ENCODE data around the gene TAS1R2. TPM values are rescaled to one million over a fixed set of nuclear protein-coding genes. Genes with fewer than 3 reads are reported as not detected.
A peak's percentile ranks its signal among the peaks of the same experiment; 100 is the strongest.

Gene TAS1R2
- total and polyA plus RNA-seq, 9 of the 15 experiments (the other 6 are each of a cell fraction or from before 2014, with no cell fraction given) = not detected

DNA sequence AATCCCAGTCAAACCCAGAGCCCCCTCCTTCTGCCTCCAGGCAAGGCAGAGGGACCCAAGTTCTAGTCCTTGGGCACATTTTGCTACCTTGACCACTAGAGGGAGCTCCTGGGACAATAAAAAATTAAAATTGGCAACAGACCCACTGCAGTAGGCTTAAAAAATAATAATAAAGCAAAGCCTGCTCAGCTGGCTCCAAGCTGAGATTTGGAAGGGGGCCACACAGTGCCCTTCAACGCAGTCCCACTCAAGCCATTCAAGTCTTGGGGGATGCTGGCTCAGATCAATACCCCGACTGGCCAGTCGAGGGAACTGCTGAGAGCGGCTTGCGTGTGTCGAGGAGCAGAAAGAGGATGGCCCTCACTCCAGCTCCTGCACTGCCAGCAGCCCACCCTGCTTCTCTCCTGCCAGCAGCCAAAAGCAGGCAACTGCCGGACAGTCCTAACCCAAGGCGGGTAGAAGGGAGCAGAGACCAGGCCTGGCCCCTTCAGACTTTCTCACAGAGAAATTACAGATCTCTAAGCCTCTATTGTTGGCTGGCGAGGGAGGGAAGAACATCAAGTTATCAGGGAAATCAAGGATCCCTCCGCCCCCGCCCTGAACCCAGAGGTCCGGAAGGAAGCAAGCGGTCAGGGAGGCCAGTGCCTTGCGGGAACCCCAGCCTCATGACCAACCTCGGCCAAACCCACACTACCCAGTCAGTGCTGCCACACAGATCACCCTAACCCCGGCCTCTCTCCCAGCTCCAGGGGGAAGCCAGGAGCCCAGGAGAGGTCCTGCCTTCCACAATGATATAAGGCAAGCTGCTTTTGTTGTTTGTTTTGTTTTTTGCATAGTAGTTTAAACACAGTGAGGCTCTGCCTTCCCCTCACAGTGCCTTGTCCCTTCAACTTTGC lies 47.8 kb upstream of the TAS1R2 start (continued):
- TF ChIP-seq, protein P1, sequence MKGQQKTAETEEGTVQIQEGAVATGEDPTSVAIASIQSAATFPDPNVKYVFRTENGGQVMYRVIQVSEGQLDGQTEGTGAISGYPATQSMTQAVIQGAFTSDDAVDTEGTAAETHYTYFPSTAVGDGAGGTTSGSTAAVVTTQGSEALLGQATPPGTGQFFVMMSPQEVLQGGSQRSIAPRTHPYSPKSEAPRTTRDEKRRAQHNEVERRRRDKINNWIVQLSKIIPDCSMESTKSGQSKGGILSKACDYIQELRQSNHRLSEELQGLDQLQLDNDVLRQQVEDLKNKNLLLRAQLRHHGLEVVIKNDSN (CRISPR knock-in tag; IDR thresholded peaks at IDR 0.05) = no peak
- TF ChIP-seq MTA3 (IDR thresholded peaks at IDR 0.05; ENCODE audit: borderline replicate concordance) (0 out of 2 replicates have a peak, but pooled peaks have one; percentile 16), L3MBTL2 (IDR thresholded peaks at IDR 0.05) (peak; percentile 54), CREM (IDR thresholded peaks at IDR 0.05; ENCODE audit: low read depth) (0 out of 2 replicates have a peak, but pooled peaks have one; percentile 27), RNF2 (IDR thresholded peaks at IDR 0.05) (peak; percentile 53; the same call in 1 of the 2 replicates), HDAC1 (IDR thresholded peaks at IDR 0.05) (peak in 1 of 2 experiments; percentile 24; a peak in 1 of 4 replicates), ESRRA (IDR thresholded peaks at IDR 0.05; ENCODE audit: borderline replicate concordance, low read depth) (peak; percentile 15; the same call in 1 of the 2 replicates), MAFK (IDR thresholded peaks at IDR 0.05; ENCODE audit: low read length) (no peak), MXI1 (IDR thresholded peaks at IDR 0.05; ENCODE audit: low read depth, low read length) (0 out of 2 replicates have a peak, but pooled peaks have one; percentile 27), TEAD1 (CRISPR knock-in tag; IDR thresholded peaks at IDR 0.05) (0 out of 4 replicates have a peak, but pooled peaks of 1 of the 2 experiments have one; percentile 23), NFE2 (IDR thresholded peaks at IDR 0.05; ENCODE audit: low read depth) (no peak), RBM25 (IDR thresholded peaks at IDR 0.05; ENCODE audit: low read depth, low read length, severe bottlenecking) (no peak)
- TF ChIP-seq, protein P2, sequence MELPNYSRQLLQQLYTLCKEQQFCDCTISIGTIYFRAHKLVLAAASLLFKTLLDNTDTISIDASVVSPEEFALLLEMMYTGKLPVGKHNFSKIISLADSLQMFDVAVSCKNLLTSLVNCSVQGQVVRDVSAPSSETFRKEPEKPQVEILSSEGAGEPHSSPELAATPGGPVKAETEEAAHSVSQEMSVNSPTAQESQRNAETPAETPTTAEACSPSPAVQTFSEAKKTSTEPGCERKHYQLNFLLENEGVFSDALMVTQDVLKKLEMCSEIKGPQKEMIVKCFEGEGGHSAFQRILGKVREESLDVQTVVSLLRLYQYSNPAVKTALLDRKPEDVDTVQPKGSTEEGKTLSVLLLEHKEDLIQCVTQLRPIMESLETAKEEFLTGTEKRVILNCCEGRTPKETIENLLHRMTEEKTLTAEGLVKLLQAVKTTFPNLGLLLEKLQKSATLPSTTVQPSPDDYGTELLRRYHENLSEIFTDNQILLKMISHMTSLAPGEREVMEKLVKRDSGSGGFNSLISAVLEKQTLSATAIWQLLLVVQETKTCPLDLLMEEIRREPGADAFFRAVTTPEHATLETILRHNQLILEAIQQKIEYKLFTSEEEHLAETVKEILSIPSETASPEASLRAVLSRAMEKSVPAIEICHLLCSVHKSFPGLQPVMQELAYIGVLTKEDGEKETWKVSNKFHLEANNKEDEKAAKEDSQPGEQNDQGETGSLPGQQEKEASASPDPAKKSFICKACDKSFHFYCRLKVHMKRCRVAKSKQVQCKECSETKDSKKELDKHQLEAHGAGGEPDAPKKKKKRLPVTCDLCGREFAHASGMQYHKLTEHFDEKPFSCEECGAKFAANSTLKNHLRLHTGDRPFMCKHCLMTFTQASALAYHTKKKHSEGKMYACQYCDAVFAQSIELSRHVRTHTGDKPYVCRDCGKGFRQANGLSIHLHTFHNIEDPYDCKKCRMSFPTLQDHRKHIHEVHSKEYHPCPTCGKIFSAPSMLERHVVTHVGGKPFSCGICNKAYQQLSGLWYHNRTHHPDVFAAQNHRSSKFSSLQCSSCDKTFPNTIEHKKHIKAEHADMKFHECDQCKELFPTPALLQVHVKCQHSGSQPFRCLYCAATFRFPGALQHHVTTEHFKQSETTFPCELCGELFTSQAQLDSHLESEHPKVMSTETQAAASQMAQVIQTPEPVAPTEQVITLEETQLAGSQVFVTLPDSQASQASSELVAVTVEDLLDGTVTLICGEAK (IDR thresholded peaks at IDR 0.05) = peak; percentile 39; the same call in 1 of the 2 replicates
- TF ChIP-seq, protein P2 (CRISPR knock-in tag; IDR thresholded peaks at IDR 0.05) = no peak
- TF ChIP-seq, protein P3, sequence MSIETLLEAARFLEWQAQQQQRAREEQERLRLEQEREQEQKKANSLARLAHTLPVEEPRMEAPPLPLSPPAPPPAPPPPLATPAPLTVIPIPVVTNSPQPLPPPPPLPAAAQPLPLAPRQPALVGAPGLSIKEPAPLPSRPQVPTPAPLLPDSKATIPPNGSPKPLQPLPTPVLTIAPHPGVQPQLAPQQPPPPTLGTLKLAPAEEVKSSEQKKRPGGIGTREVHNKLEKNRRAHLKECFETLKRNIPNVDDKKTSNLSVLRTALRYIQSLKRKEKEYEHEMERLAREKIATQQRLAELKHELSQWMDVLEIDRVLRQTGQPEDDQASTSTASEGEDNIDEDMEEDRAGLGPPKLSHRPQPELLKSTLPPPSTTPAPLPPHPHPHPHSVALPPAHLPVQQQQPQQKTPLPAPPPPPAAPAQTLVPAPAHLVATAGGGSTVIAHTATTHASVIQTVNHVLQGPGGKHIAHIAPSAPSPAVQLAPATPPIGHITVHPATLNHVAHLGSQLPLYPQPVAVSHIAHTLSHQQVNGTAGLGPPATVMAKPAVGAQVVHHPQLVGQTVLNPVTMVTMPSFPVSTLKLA (conservative IDR thresholded peaks at IDR 0.05) = peak in 1 of 2 experiments; percentile 58; a peak in 2 of 4 replicates
